K562 (cell line): ENCODE data around the gene UCKL1. TPM values are rescaled to one million over a fixed set of nuclear protein-coding genes. Genes with fewer than 3 reads are reported as not detected.
A peak's percentile ranks its signal among the peaks of the same experiment; 100 is the strongest.

Source experiments
- C11orf30 ChIP-seq: fragments of 450-650 bp; IDR thresholded peaks from 2 replicates; pipeline ENCODE4 v1.6.1; 2016; ENCODE audit warnings: low read depth, mild to moderate bottlenecking
- CHD2 ChIP-seq: IDR thresholded peaks from 2 replicates; pipeline ENCODE4 v1.6.1; 2011; ENCODE audit warnings: low read depth, low read length
- ESRRA ChIP-seq: fragments of 450-650 bp; IDR thresholded peaks from 2 replicates; pipeline ENCODE4 v1.6.1; 2014; ENCODE audit warnings: low read depth, mild to moderate bottlenecking, moderate library complexity, borderline replicate concordance
- FOXP1 ChIP-seq: sonication (generic); formaldehyde crosslinking; IDR thresholded peaks from 2 replicates; pipeline ENCODE4 v1.8.0; 2022; ENCODE audit warnings: mild to moderate bottlenecking, missing genetic modification reagents
- GATAD2B ChIP-seq: fragments of 450-650 bp; IDR thresholded peaks from 2 replicates; pipeline ENCODE4 v1.6.1; 2017; ENCODE audit warnings: mild to moderate bottlenecking, borderline replicate concordance
- HSF4 ChIP-seq: fragments of 250-450 bp; sonication (Bioruptor Pico); IDR thresholded peaks from 2 replicates; pipeline ENCODE4 v2.1.2; 2022; ENCODE audit warnings: mild to moderate bottlenecking, moderate library complexity, borderline replicate concordance
- KAT8 ChIP-seq: fragments of 450-650 bp; IDR thresholded peaks from 2 replicates; pipeline ENCODE4 v1.6.1; 2016; ENCODE audit warnings: low read depth, mild to moderate bottlenecking
- MED1 ChIP-seq: sonication (generic); formaldehyde crosslinking; IDR thresholded peaks from 2 replicates; pipeline ENCODE4 v1.8.1; 2023; ENCODE audit warnings: missing genetic modification reagents, borderline replicate concordance
- MNT ChIP-seq, 2 experiments: fragments of 450-650 bp; conservative IDR thresholded peaks; 2 replicates each; pipeline ENCODE4 v1.6.1; 2017; ENCODE audit warnings: mild to moderate bottlenecking in 2 of 2, moderate library complexity in 2 of 2
- MTA2 ChIP-seq: fragments of 450-650 bp; IDR thresholded peaks from 2 replicates; pipeline ENCODE4 v1.6.1; 2016; ENCODE audit warnings: low read depth
- NELFE ChIP-seq: IDR thresholded peaks from 2 replicates; pipeline ENCODE4 v1.6.1; 2011; ENCODE audit warnings: mild to moderate bottlenecking; ENCODE audit not compliant: insufficient read depth, insufficient read length
- NFATC3 ChIP-seq: fragments of 450-650 bp; IDR thresholded peaks from 2 replicates; pipeline ENCODE4 v1.6.1; 2017; ENCODE audit warnings: mild to moderate bottlenecking
- NR0B1 ChIP-seq: fragments of 450-650 bp; IDR thresholded peaks from one replicate; pipeline ENCODE4 v1.6.1; 2018; ENCODE audit warnings: mild to moderate bottlenecking, moderate library complexity; ENCODE audit not compliant: partially characterized antibody
- SAFB2 ChIP-seq: fragments of 200-400 bp; formaldehyde crosslinking; IDR thresholded peaks from 2 replicates; pipeline ENCODE4 v1.6.1; 2018; ENCODE audit warnings: borderline replicate concordance, low read length, low read depth, moderate library complexity; ENCODE audit not compliant: severe bottlenecking
- SOX6 ChIP-seq: fragments of 450-650 bp; IDR thresholded peaks from 2 replicates; pipeline ENCODE4 v1.6.1; 2014; ENCODE audit warnings: mild to moderate bottlenecking
- ZNF384 ChIP-seq: IDR thresholded peaks from 2 replicates; pipeline ENCODE4 v1.6.1; 2012; ENCODE audit warnings: low read depth, low read length, improper control_type of control experiment
- ZNF431 ChIP-seq: sonication (generic); formaldehyde crosslinking; IDR thresholded peaks from 2 replicates; pipeline ENCODE4 v1.8.0; 2022; ENCODE audit warnings: mild to moderate bottlenecking, missing genetic modification reagents
- ZSCAN32 ChIP-seq: fragments of 450-650 bp; formaldehyde crosslinking; IDR thresholded peaks from 2 replicates; pipeline ENCODE4 v1.4.0; 2020; ENCODE audit warnings: mild to moderate bottlenecking, moderate library complexity
- polyA plus RNA-seq, 8 experiments: library from polyadenylated mRNA; depleted of rRNA in 4 of 8; stranded (reverse) in 5 of 8; unstranded in 3 of 8; fragments of >200 nt; fragmentation: Nextera tagmentation in 2 of 8; fragmentation: Illumina TruSeq in 1 of 8; extraction: Ambion mirVana in 2 of 8; extraction: Trizol in 1 of 8; gene quantifications; 2 replicates each; pipeline versions ENCODE4 v1.2.1 to v1.2.3, GENCODE V29; 2011 to 2014; ENCODE audit warnings: inconsistent platforms in 1 of 8, missing spikeins in 1 of 8
- total RNA-seq, 7 experiments: library from RNA; depleted of rRNA in 6 of 7; stranded (reverse); fragments of >200 nt in 6 of 7; fragmentation: Illumina TruSeq in 2 of 7; extraction: Trizol in 2 of 7; gene quantifications; 2 replicates each; pipeline versions ENCODE4 v1.2.1 to v1.2.3, GENCODE V29; 2011 to 2021; ENCODE audit warnings: low replicate concordance in 1 of 7
- TF ChIP-seq, protein P1 (sequence below): fragments of 450-650 bp; IDR thresholded peaks from 2 replicates; pipeline ENCODE4 v1.6.1; 2017; ENCODE audit warnings: antibody characterized with exemption
- TF ChIP-seq, protein P2 (sequence below), 2 experiments: fragments of 200-800 bp in 1 of 2; sonication (Bioruptor generic) in 1 of 2; sonication (generic) in 1 of 2; formaldehyde crosslinking in 1 of 2; IDR thresholded peaks in 1 of 2; conservative IDR thresholded peaks in 1 of 2; 2 replicates each; pipeline versions ENCODE4 v1.5.0 to v1.6.1; 2016 to 2020; ENCODE audit warnings: missing compliant biosample characterization in 1 of 2, missing genetic modification characterization in 1 of 2, missing genetic modification reagents in 1 of 2

Gene UCKL1
- total and polyA plus RNA-seq, 9 of the 15 experiments (the other 6 are each of a cell fraction or from before 2014, with no cell fraction given): 3.1 to 52.8 (median 24.2) TPM

GRCh38 chr20:63978319-63979228 is 22.4 kb upstream of the UCKL1 start (continued):
- TF ChIP-seq ZNF431 (CRISPR knock-in tag) (no peak), C11orf30 (no peak), NELFE (no peak), MTA2 (no peak), CHD2 (no peak), ZSCAN32 (CRISPR knock-in tag) (no peak), SOX6 (no peak), GATAD2B (no peak), NFATC3 (no peak), ZNF384 (no peak), KAT8 (no peak), NR0B1 (no peak), MNT (conservative IDR thresholded peaks at IDR 0.05) (no peak; a peak in 1 of 4 replicates), ESRRA (peak; percentile 53; the same call in 1 of the 2 replicates), SAFB2 (no peak), FOXP1 (CRISPR knock-in tag) (no peak), HSF4 (CRISPR knock-in tag) (no peak), MED1 (CRISPR knock-in tag) (no peak)
- TF ChIP-seq, protein P1, sequence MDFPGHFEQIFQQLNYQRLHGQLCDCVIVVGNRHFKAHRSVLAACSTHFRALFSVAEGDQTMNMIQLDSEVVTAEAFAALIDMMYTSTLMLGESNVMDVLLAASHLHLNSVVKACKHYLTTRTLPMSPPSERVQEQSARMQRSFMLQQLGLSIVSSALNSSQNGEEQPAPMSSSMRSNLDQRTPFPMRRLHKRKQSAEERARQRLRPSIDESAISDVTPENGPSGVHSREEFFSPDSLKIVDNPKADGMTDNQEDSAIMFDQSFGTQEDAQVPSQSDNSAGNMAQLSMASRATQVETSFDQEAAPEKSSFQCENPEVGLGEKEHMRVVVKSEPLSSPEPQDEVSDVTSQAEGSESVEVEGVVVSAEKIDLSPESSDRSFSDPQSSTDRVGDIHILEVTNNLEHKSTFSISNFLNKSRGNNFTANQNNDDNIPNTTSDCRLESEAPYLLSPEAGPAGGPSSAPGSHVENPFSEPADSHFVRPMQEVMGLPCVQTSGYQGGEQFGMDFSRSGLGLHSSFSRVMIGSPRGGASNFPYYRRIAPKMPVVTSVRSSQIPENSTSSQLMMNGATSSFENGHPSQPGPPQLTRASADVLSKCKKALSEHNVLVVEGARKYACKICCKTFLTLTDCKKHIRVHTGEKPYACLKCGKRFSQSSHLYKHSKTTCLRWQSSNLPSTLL: no peak
- TF ChIP-seq, protein P2, sequence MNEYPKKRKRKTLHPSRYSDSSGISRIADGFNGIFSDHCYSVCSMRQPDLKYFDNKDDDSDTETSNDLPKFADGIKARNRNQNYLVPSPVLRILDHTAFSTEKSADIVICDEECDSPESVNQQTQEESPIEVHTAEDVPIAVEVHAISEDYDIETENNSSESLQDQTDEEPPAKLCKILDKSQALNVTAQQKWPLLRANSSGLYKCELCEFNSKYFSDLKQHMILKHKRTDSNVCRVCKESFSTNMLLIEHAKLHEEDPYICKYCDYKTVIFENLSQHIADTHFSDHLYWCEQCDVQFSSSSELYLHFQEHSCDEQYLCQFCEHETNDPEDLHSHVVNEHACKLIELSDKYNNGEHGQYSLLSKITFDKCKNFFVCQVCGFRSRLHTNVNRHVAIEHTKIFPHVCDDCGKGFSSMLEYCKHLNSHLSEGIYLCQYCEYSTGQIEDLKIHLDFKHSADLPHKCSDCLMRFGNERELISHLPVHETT (CRISPR knock-in tag; conservative IDR thresholded peaks at IDR 0.05 in 1 of 2, IDR thresholded peaks at IDR 0.05 in 1 of 2): peak in 1 of 2 experiments; percentile 19; a peak in 1 of 4 replicates
